Measurements from ENCODE around the gene NUP62CL.

GRCh38 chrX:107135965-107136307, 70.3 kb downstream of the NUP62CL start:
- TF ChIP-seq YY1 (IDR thresholded peaks at IDR 0.05; ENCODE audit: insufficient read depth, insufficient replicate concordance, low read depth, low read length), result no peak
- TF ChIP-seq PLRG1 (conservative IDR thresholded peaks at IDR 0.05), result no peak
- TF ChIP-seq, protein P1, sequence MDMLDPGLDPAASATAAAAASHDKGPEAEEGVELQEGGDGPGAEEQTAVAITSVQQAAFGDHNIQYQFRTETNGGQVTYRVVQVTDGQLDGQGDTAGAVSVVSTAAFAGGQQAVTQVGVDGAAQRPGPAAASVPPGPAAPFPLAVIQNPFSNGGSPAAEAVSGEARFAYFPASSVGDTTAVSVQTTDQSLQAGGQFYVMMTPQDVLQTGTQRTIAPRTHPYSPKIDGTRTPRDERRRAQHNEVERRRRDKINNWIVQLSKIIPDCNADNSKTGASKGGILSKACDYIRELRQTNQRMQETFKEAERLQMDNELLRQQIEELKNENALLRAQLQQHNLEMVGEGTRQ (IDR thresholded peaks at IDR 0.05; ENCODE audit: low read depth, low read length), result no peak
- TF ChIP-seq, protein P1 (CRISPR knock-in tag; IDR thresholded peaks at IDR 0.05; ENCODE audit: borderline replicate concordance), result no peak
- TF ChIP-seq KLF6 (CRISPR knock-in tag; IDR thresholded peaks at IDR 0.05), result no peak
- no peak for TF ChIP-seq ZNF558 (CRISPR knock-in tag; IDR thresholded peaks at IDR 0.05; ENCODE audit: borderline replicate concordance)
- no peak for TF ChIP-seq JDP2 (CRISPR knock-in tag; IDR thresholded peaks at IDR 0.05; ENCODE audit: borderline replicate concordance)
- no peak for TF ChIP-seq GTF2F1 (IDR thresholded peaks at IDR 0.05; ENCODE audit: low read length)
- no peak for TF ChIP-seq RBFOX2 (IDR thresholded peaks at IDR 0.05; ENCODE audit: low read depth, low read length)
- no peak for TF ChIP-seq HOXA9 (CRISPR knock-in tag; IDR thresholded peaks at IDR 0.05; ENCODE audit: borderline replicate concordance)
- no peak for TF ChIP-seq KDM2A (CRISPR knock-in tag; IDR thresholded peaks at IDR 0.05; ENCODE audit: borderline replicate concordance, low read depth)
- TF ChIP-seq POLR2AphosphoS5 (IDR thresholded peaks at IDR 0.05; ENCODE audit: low read depth, low read length), result no peak

All from HepG2 (cell line).